Measurements from ENCODE around the gene OGFR. TPM values are rescaled to one million over a fixed set of nuclear protein-coding genes. Genes with fewer than 3 reads are reported as not detected.

The OGFR gene
- polyA plus RNA-seq, 3 donors: 47.8 to 114 (median 79.3) TPM

DNA sequence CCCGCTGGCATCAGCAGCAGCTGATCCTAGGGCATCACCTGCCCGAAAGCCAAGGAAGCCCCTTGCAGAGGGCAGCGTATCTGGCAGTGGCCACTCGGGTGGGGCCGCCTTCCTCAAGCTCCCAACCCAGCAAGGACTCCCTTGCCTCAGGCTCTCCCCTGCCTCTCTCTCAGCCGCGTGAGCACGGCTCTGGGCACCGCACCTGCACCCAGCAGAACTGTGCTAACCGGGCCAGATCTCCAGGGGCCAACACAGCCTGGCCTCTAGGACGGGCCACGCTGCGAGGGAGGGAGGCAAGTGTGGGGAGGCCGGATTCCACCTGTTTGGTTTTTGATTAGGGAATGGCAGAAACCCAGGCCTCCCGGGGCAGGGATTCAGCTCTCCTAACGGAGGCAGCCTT lies 20.1 kb upstream of the OGFR start:
- Histone ChIP-seq H2AFZ (ENCODE audit: insufficient read depth, low read depth, low read length, poor library complexity, severe bottlenecking) (no peak overlapping the region), H3K9me3 (replicated peaks in 1 of 2; ENCODE audit: control insufficient read depth in 1 of 2, insufficient read depth in 1 of 2, low read length in 2 of 2) (peaks cover 0 to 13% of the 10 kb centered on the region in 2 donors), H3K79me2 (ENCODE audit: insufficient read depth, low read length) (no peaks in the 10 kb centered on the region), H4K20me1 (ENCODE audit: insufficient read depth, low read length) (no peaks in the 10 kb centered on the region), H3K36me3 (replicated peaks in 1 of 2; ENCODE audit: control insufficient read depth in 1 of 2, insufficient read depth in 2 of 2, low read length in 2 of 2) (no peaks in the 10 kb centered on the region), H3K4me3 (replicated peaks in 1 of 3; ENCODE audit: low read depth in 2 of 3, low read length in 3 of 3) (no peak overlapping the region), H3K27me3 (ENCODE audit: control insufficient read depth in 2 of 2, insufficient read depth in 2 of 2, low read length in 2 of 2) (no peaks in the 10 kb centered on the region), H3K27ac (ENCODE audit: low read depth in 1 of 2, low read length in 2 of 2) (no peak overlapping the region), H3K4me1 (ENCODE audit: control insufficient read depth in 1 of 2, insufficient read depth in 2 of 2, low read length in 2 of 2) (peaks cover 13 to 23% of the 10 kb centered on the region in 2 donors), H3K4me2 (replicated peaks; ENCODE audit: extremely low read depth, low read length, poor library complexity, severe bottlenecking) (no peak overlapping the region), H3K9ac (ENCODE audit: insufficient read depth, low read length, poor library complexity, severe bottlenecking) (no peak overlapping the region)
- TF ChIP-seq, protein P1, sequence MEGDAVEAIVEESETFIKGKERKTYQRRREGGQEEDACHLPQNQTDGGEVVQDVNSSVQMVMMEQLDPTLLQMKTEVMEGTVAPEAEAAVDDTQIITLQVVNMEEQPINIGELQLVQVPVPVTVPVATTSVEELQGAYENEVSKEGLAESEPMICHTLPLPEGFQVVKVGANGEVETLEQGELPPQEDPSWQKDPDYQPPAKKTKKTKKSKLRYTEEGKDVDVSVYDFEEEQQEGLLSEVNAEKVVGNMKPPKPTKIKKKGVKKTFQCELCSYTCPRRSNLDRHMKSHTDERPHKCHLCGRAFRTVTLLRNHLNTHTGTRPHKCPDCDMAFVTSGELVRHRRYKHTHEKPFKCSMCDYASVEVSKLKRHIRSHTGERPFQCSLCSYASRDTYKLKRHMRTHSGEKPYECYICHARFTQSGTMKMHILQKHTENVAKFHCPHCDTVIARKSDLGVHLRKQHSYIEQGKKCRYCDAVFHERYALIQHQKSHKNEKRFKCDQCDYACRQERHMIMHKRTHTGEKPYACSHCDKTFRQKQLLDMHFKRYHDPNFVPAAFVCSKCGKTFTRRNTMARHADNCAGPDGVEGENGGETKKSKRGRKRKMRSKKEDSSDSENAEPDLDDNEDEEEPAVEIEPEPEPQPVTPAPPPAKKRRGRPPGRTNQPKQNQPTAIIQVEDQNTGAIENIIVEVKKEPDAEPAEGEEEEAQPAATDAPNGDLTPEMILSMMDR (IDR thresholded peaks at IDR 0.05): no peak
- no peak for DNase-seq
- Mint-ChIP-seq H3K4me3 (no peak overlapping the region), H3K36me3 (peaks cover 7 to 20% of the 10 kb centered on the region in 2 donors), H3K9me3 (peaks cover 12 to 16% (median 15%) of the 10 kb centered on the region in 7 donors), H3K4me1 (peaks cover 27% of the 10 kb centered on the region), H3K27me3 (ENCODE audit: low read depth in 3 of 3) (peaks cover 1 to 8% (median 7%) of the 10 kb centered on the region in 3 donors), H3K27ac (no peak overlapping the region)
- intact Hi-C loops (cut with micrococcal nuclease): no loop called here
- WGBS (ENCODE audit: insufficient coverage): 95% methylated on average over 9 of the region's 16 CpGs

- Histone ChIP-seq H3K4me1 (ENCODE audit: control insufficient read depth in 1 of 2, insufficient read depth in 2 of 2, low read length in 2 of 2) (peaks cover 13 to 23% of the 10 kb centered on the region in 2 donors), H3K9me3 (replicated peaks in 1 of 2; ENCODE audit: control insufficient read depth in 1 of 2, insufficient read depth in 1 of 2, low read length in 2 of 2) (peaks cover 0 to 13% of the 10 kb centered on the region in 2 donors), H3K4me3 (replicated peaks in 1 of 3; ENCODE audit: low read depth in 2 of 3, low read length in 3 of 3) (no peak overlapping the region), H3K79me2 (ENCODE audit: insufficient read depth, low read length) (no peaks in the 10 kb centered on the region), H3K27me3 (ENCODE audit: control insufficient read depth in 2 of 2, insufficient read depth in 2 of 2, low read length in 2 of 2) (no peaks in the 10 kb centered on the region), H3K36me3 (replicated peaks in 1 of 2; ENCODE audit: control insufficient read depth in 1 of 2, insufficient read depth in 2 of 2, low read length in 2 of 2) (no peaks in the 10 kb centered on the region), H3K27ac (ENCODE audit: low read depth in 1 of 2, low read length in 2 of 2) (no peak overlapping the region), H4K20me1 (ENCODE audit: insufficient read depth, low read length) (no peaks in the 10 kb centered on the region), H3K9ac (ENCODE audit: insufficient read depth, low read length, poor library complexity, severe bottlenecking) (no peak overlapping the region), H2AFZ (ENCODE audit: insufficient read depth, low read depth, low read length, poor library complexity, severe bottlenecking) (no peak overlapping the region), H3K4me2 (replicated peaks; ENCODE audit: extremely low read depth, low read length, poor library complexity, severe bottlenecking) (no peak overlapping the region)
- TF ChIP-seq, protein P1 (IDR thresholded peaks at IDR 0.05): no peak
- intact Hi-C loops (cut with micrococcal nuclease): no loop called here
- no peak for DNase-seq
- peaks cover 27% of the 10 kb centered on the region for H3K4me1 Mint-ChIP-seq
- H3K36me3 Mint-ChIP-seq: peaks cover 7 to 20% of the 10 kb centered on the region in 2 donors
- H3K27ac Mint-ChIP-seq: peak overlapping the region in 1 of 7 donors; percentile 8
- peaks cover 1 to 6% (median 4%) of the 10 kb centered on the region in 3 donors for H3K27me3 Mint-ChIP-seq (ENCODE audit: low read depth in 3 of 3)
- peaks cover 12 to 16% (median 15%) of the 10 kb centered on the region in 7 donors for H3K9me3 Mint-ChIP-seq
- 74% methylated on average over 11 of the region's 11 CpGs for WGBS (ENCODE audit: insufficient coverage)
- H3K4me3 Mint-ChIP-seq: no peak overlapping the region
These were observed 19.2 kb upstream of the OGFR start for GRCh38 chr20:62785393-62785792.
